ENCODE data around the gene TRPC4AP.

- no peak for TF ChIP-seq MAX (IDR thresholded peaks at IDR 0.05; ENCODE audit: low read depth, low read length)
- no peak for TF ChIP-seq CTCF (IDR thresholded peaks at IDR 0.05 in 2 of 3, conservative IDR thresholded peaks at IDR 0.05 in 1 of 3; ENCODE audit: control insufficient read depth in 2 of 3, extremely low read depth in 1 of 3, insufficient read depth in 1 of 3, low read depth in 3 of 3, low read length in 3 of 3)
- no peak for TF ChIP-seq MTA3 (IDR thresholded peaks at IDR 0.05; ENCODE audit: borderline replicate concordance, low read length)
These were observed 114.4 kb downstream of the TRPC4AP start for GRCh38 chr20:34978092-34978744.

Data from GM12878 (cell line).